Ishikawa (cell line): Measurements from ENCODE around the gene EGFL7.

Experiments
- CEBPB ChIP-seq: IDR thresholded peaks from 2 replicates; pipeline ENCODE4 v1.6.1; 2012
- CREB1 ChIP-seq: IDR thresholded peaks from 2 replicates; pipeline ENCODE4 v1.6.1; 2012; ENCODE audit warnings: low read depth
- EGR1 ChIP-seq: IDR thresholded peaks from 2 replicates; pipeline ENCODE4 v1.6.1; 2012
- EP300 ChIP-seq: IDR thresholded peaks from 2 replicates; pipeline ENCODE4 v1.6.1; 2012; ENCODE audit warnings: borderline replicate concordance
- FOXM1 ChIP-seq: IDR thresholded peaks from 2 replicates; pipeline ENCODE4 v1.6.1; 2012; ENCODE audit warnings: low read depth, borderline replicate concordance
- MAX ChIP-seq: IDR thresholded peaks from 2 replicates; pipeline ENCODE4 v1.6.1; 2012
- NFIC ChIP-seq: IDR thresholded peaks from 2 replicates; pipeline ENCODE4 v1.6.1; 2012
- REST ChIP-seq: IDR thresholded peaks from 2 replicates; pipeline ENCODE4 v1.6.1; 2012; ENCODE audit warnings: low read depth, mild to moderate bottlenecking
- TAF1 ChIP-seq: IDR thresholded peaks from 2 replicates; pipeline ENCODE4 v1.6.1; 2012; ENCODE audit warnings: low read depth, mild to moderate bottlenecking
- TCF12 ChIP-seq: IDR thresholded peaks from 2 replicates; pipeline ENCODE4 v1.6.1; 2012; ENCODE audit warnings: low read depth
- TEAD4 ChIP-seq: IDR thresholded peaks from 2 replicates; pipeline ENCODE4 v1.6.1; 2012
- USF1 ChIP-seq: IDR thresholded peaks from 2 replicates; pipeline ENCODE4 v1.6.1; 2012
- YY1 ChIP-seq: IDR thresholded peaks from 2 replicates; pipeline ENCODE4 v1.6.1; 2012; ENCODE audit warnings: low read depth
- ZBTB7A ChIP-seq: IDR thresholded peaks from 2 replicates; pipeline ENCODE4 v1.6.1; 2012; ENCODE audit warnings: low read depth

GRCh38 chr9:136644343-136644592 lies 18.4 kb upstream of the EGFL7 start:
- TF ChIP-seq TCF12 = no peak
- no peak for TF ChIP-seq REST
- TF ChIP-seq TEAD4 = no peak
- TF ChIP-seq TAF1 = no peak
- no peak for TF ChIP-seq YY1
- TF ChIP-seq EGR1 = no peak
- peak; percentile 91 for TF ChIP-seq MAX
- TF ChIP-seq CREB1 = no peak
- no peak for TF ChIP-seq CEBPB
- TF ChIP-seq NFIC = peak; percentile 56
- TF ChIP-seq EP300 = no peak
- TF ChIP-seq ZBTB7A = no peak; the same call in 1 of the 2 replicates
- TF ChIP-seq FOXM1 = no peak
- peak; percentile 88 for TF ChIP-seq USF1
